GM21786 (cell line): ENCODE data around the gene TREML4.
A peak's percentile ranks its signal among the peaks of the same experiment; 100 is the strongest.

Experiments
- ATAC-seq: cut with Tn5 transposase; IDR thresholded peaks from one replicate; pipeline ENCODE4 v1.9.1; 2021; ENCODE audit not compliant: unreplicated experiment

Gene TREML4

GRCh38 chr6:41252401-41253169, 24.4 kb downstream of the TREML4 start:
- no peak for ATAC-seq

DNA sequence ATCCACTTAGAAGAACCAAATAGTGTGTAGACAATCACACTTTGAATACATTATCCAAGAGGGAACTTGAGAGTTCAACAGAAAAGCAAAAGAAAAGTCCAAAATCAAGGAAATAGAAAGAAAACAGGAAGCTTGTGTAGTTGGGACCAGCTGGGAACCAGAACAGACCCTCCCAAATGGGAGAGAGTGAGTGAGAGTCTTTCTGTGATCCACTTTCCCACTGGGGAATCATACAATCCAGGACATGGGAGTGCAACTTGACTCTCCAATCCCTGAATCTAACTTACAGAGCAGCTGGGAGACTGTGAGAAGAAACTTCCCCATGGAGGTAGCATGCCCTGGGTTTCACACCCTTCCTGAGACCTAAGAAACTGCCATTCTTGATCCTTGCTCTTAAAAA, 27.0 kb downstream of the TREML4 start:
- ATAC-seq, result no peak

DNA sequence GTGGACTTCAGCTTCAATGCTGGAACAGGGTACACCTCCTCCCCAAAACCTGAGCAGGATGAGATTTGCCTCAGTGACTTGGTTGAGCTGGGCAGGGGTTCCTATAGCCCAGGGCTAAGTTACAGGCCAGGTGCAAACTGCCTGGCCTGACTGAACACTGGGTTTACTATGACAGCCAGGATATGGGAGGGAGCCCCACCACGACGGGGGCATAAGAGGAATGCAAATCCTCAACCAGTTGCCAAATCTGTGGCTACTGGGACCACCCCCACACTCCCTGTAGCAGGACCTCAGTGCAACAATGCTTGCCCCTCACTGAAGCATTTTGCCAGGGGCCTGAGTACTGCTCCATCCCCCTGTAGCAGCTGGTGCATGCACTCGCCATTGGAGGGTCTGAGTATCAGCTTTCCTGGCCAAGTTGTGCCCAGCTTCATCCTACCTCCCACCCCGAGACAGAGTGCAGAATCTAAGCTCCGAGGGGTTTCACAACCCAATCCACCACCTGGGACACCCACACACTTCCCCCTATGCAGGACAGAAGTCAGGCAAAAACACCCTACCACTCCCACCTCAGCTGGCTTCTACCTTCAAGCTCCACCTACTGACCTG, 27.6 kb downstream of the TREML4 start:
- no peak for ATAC-seq

DNA sequence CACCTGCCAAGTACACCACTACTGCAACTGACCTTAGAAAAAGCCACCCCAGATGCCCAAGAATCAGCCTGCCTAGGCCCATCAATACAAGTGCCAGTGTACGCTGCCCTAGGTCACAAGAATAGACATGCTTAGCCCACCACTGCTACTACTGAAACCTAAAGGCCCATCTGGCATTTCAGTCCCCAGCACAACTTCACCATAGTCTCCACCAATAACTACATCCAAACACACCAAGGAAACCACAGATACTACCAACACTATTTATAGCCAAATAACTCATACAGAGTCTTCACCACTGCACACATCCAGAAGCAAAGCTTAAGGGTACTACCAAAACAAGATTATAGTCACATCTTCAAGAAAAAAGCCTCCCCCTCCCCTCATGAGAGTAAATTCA, 28.2 kb downstream of the TREML4 start:
- ATAC-seq, result peak; percentile 80

DNA sequence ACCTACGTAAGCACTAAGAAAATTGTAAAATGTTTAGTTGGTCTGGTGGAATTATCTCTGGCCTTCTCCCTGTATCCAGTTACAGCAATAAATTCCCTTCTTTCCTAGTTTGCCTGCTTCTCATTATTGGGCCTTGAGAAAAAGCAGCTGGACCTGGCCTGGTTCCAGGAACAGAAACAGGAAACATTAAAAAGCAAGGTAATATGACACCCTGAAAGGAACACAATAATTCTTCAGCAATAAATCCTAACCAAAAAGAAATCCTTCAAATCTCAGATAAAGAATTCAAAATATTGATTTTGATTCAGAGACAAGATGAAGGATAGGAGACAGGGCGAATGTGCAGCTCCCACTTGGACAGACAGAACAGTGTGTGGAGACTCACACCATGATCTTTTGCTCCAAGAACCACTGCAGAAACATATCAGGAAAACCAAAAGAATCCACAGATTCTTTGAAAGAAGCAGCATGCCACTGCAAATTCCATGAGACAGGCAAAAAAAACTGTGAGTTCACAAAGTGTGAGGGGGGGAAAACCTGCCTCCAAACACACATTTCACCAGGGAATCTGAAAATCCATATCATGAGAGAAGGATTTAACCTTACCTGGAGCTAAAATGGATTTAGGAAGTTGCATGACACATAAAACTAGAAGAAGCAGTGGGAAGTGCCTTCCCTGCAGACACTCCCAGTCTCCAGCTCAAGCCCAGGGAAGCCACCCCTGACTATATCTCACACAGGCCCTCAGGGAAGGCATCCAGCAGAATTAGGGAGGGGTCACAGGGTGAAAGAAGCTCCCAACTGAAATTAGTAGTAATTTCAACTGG, 29.4 kb downstream of the TREML4 start:
- no peak for ATAC-seq

GRCh38 chr6:41258196-41258493, 30.0 kb downstream of the TREML4 start:
- no peak for ATAC-seq

DNA sequence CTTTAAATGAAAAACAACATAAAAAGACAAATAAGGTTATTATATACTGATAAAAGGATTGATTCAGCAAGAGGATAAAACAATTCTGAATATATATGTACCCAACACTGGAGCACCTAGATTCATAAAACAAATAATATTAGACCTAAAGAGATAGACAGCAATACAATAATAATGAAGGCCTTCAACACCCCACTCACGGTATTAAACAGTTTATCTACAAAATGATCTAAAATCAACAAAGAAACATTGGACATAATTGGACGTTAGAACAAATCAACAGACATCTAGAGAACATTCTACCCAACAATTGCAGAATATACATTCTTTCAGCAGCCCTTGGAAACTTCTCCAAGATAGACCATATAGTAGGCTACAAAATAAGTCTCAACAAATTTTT, 34.3 kb downstream of the TREML4 start:
- no peak for ATAC-seq

GRCh38 chr6:41263267-41263666, 35.1 kb downstream of the TREML4 start:
- no peak for ATAC-seq

DNA sequence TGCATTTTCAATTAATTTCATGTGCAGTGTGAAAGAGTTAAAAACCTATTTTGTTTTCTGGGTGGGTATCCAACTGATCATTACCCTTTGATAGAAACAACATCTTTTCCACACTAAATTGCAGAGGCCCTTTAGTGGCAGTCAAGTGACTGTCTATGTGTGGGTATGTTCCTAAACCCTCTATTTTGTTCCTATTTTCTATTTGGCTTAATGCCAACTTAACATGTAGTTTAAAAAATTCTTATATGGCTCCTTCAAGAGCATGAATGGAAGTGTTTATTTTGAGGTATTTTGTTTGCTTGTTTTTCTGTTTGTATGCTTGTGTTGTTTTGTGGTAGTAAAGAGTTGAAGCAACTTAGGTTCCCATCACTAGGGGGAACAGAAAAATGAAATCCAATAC, 38.4 kb downstream of the TREML4 start:
- ATAC-seq, result no peak

- no peak for ATAC-seq
Measured at GRCh38 chr6:41268478-41268877, 40.3 kb downstream of the TREML4 start.

DNA sequence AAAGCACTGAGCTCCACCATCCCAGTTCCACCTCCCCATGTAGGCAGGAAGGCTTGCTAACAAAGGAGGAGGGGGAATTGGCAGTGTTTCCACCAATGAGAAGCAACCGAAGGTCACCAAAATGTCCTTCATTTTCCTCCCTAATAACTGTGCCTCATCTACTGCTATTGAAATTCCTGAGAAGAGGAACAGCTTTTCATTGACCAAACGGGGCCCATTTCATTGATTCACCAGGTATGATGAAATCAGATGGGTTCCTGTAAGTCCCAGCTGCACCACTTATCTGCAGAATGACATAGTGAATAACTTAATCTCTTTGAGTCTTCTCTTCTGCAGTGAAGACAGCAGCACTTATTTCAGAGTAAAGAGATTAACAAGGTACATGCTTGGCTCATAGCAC, 41.0 kb downstream of the TREML4 start:
- ATAC-seq, result no peak

GRCh38 chr6:41269716-41270115, 41.6 kb downstream of the TREML4 start:
- ATAC-seq, result no peak

- no peak for ATAC-seq
Measured at GRCh38 chr6:41271901-41272395, 43.8 kb downstream of the TREML4 start.

GRCh38 chr6:41272591-41273240, 44.6 kb downstream of the TREML4 start:
- no peak for ATAC-seq

DNA sequence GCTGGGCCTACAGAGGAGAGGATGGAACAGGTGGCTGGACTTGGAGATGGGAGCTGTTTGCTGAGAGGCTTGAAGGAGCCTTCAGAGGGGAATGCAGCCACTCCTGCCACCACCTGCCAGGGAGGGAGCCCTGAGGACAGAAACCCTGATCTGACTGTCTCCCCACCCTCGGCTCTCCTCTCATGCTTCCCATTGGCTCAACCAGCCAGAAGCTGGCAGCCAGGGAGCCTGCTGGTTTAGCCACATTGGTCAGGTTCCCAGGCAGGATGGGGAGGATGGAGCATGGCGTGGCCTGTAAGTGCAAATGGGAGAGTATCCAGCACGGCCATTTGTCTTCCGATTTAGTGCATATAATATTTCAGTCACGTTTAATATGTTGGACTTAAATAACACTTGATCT, 45.6 kb downstream of the TREML4 start:
- no peak for ATAC-seq

GRCh38 chr6:41274256-41274655, 46.1 kb downstream of the TREML4 start:
- ATAC-seq, result no peak

DNA sequence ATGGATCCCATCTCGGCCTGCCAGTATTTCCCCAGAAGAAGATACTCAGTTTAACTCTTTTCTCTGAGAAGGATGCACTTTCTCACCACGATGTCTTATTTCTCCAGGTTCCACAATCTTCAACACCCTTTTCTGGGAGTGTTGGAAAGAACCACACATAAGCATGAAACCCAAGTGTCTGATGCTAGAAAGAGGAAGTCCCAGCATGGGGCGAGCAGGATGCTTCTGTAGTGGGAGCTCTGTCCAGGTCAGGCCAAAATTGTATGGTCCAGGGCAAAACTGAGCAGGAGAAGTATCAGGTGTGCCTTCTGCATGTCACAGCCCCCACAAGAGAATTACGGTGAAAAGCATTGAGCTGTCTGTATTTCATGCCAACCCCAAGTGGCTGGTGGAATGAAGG, 47.3 kb downstream of the TREML4 start:
- no peak for ATAC-seq

DNA sequence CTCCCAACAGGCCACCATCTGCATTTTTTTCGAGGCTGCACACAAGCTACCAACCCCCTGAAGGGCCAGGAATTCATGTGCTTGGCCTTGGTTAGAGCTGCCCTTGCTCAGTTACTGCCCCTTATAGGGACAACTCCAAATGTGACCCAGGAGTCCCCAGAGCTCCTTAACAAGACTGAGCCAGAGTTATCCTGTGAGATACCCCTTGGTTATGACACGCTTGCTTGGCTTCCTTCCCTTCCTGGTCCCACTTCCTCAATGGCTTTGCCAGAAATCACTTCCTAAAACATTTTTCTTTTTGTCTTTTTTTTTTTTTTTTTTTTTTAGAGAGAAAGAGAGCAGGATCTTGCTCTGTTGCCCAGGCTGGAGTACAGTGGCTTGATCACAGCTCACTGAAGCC, 49.5 kb downstream of the TREML4 start:
- no peak for ATAC-seq

DNA sequence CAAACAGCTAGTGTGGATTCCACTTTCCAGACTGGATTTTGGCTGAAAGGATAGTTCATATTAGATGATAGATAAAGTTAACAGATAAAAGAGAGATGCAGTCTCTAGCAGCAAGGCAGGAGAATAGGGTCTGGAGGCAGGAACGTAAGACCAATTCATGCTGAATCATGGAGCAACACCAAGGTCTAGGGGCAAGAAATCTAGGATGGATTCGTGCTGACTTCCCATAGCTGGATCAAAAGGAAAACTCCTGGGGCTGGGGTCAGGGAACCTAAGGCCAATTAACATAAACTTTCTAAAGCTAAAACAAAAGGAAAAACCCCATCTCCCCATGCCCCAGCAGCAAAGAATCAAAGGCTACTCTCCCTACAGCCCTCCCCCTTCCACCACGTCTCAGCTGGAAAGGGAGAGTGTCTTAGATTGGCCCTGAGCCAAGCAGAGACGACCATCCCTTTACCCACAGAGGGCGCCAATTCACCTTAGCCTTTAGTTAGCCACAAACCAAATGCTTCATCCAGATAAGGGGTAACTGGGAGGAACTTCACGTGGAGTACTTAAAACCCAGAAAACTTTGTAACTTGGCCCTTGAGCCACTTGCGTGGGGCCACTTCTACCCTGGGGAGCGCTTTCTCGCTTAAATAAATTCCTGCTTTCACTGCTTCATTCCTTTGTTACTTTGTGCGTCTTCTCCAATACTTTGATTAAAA, 50.7 kb downstream of the TREML4 start:
- ATAC-seq, result no peak

- no peak for ATAC-seq
Measured at GRCh38 chr6:41280381-41281057, 52.4 kb downstream of the TREML4 start.
